Neural crest cell (in vitro differentiated cells): ENCODE measurements around the gene KCP. TPM values are rescaled to one million over a fixed set of nuclear protein-coding genes. Genes with fewer than 3 reads are reported as not detected.
"Not testable (repeated sequence)": the region's sequence is repeated elsewhere in the genome, so short reads cannot be mapped to it uniquely, and the experiment has no call there.

Source experiments
- DNase-seq: peaks from one replicate; pipeline ENCODE4 v3.0.0; 2021; ENCODE audit warnings: low read depth, mixed read lengths, low spot score
- H3K27ac Mint-ChIP-seq: one replicate; pipeline ENCODE4 v1.8.0; 2021; ENCODE audit warnings: mild to moderate bottlenecking, mixed read lengths; ENCODE audit not compliant: unreplicated experiment
- H3K27me3 Mint-ChIP-seq: 2 replicates; pipeline ENCODE4 v1.8.0; 2021; ENCODE audit warnings: low read depth, mild to moderate bottlenecking, mixed read lengths
- H3K36me3 Mint-ChIP-seq: 2 replicates; pipeline ENCODE4 v1.8.0; 2021; ENCODE audit warnings: low read depth, mild to moderate bottlenecking, mixed read lengths
- H3K4me1 Mint-ChIP-seq: 2 replicates; pipeline ENCODE4 v1.8.0; 2021; ENCODE audit warnings: mixed read lengths
- H3K4me3 Mint-ChIP-seq: one replicate; pipeline ENCODE4 v1.8.0; 2021; ENCODE audit warnings: mild to moderate bottlenecking, mixed read lengths
- H3K9me3 Mint-ChIP-seq: 2 replicates; pipeline ENCODE4 v1.8.0; 2021; ENCODE audit warnings: mixed read lengths
- CTCF ChIP-seq: fragments of 200-600 bp; sonication (generic); conservative IDR thresholded peaks from 2 replicates; pipeline ENCODE4 v1.5.0; 2021; ENCODE audit warnings: antibody characterized with exemption, mild to moderate bottlenecking
- total RNA-seq: library from RNA; stranded (reverse); gene quantifications from 2 replicates; pipeline ENCODE4 v1.2.1, GENCODE V29; 2021

Gene KCP
- total RNA-seq, 1 donor from 2014 or later, result 2.9 TPM

GRCh38 chr7:128945668-128946366 lies 35.3 kb upstream of the KCP start:
- no peak for DNase-seq
- no peak for TF ChIP-seq CTCF
- Mint-ChIP-seq H3K4me1 (no peaks in the 10 kb centered on the region), H3K27me3 (peaks cover 16% of the 10 kb centered on the region), H3K27ac (no peak overlapping the region), H3K4me3 (no peak overlapping the region), H3K36me3 (no peaks in the 10 kb centered on the region), H3K9me3 (no peaks in the 10 kb centered on the region)

GRCh38 chr7:128944487-128945236 lies 34.2 kb upstream of the KCP start:
- Mint-ChIP-seq H3K9me3 (no peaks in the 10 kb centered on the region), H3K36me3 (no peaks in the 10 kb centered on the region), H3K4me1 (no peaks in the 10 kb centered on the region), H3K27ac (no peak overlapping the region), H3K27me3 (peaks cover 27% of the 10 kb centered on the region), H3K4me3 (no peak overlapping the region)
- TF ChIP-seq CTCF, result no peak
- no peak for DNase-seq

GRCh38 chr7:128943251-128943650 lies 32.7 kb upstream of the KCP start:
- H3K4me3 Mint-ChIP-seq, H3K27ac Mint-ChIP-seq, H3K36me3 Mint-ChIP-seq, H3K9me3 Mint-ChIP-seq, DNase-seq, H3K4me1 Mint-ChIP-seq: not testable (repeated sequence)
- peaks cover 41% of the 10 kb centered on the region for H3K27me3 Mint-ChIP-seq

GRCh38 chr7:128941946-128942526 lies 31.5 kb upstream of the KCP start:
- Mint-ChIP-seq H3K4me3 (no peak overlapping the region), H3K36me3 (peaks cover 2% of the 10 kb centered on the region), H3K4me1 (peaks cover 8% of the 10 kb centered on the region), H3K27ac (no peak overlapping the region), H3K27me3 (peaks cover 49% of the 10 kb centered on the region), H3K9me3 (no peaks in the 10 kb centered on the region)
- no peak for TF ChIP-seq CTCF
- no peak for DNase-seq

- no peak overlapping the region for H3K27ac Mint-ChIP-seq
These were observed 30.9 kb upstream of the KCP start for GRCh38 chr7:128941323-128941890.

More at GRCh38 chr7:128941323-128941890, 30.9 kb upstream of the KCP start:
- peaks cover 12% of the 10 kb centered on the region for H3K4me1 Mint-ChIP-seq
- TF ChIP-seq CTCF, result no peak
- DNase-seq, result no peak
- H3K9me3 Mint-ChIP-seq, result no peaks in the 10 kb centered on the region
- no peak overlapping the region for H3K4me3 Mint-ChIP-seq
- H3K36me3 Mint-ChIP-seq, result peaks cover 2% of the 10 kb centered on the region
- H3K27me3 Mint-ChIP-seq, result peaks cover 53% of the 10 kb centered on the region
